SK-N-SH treated with all-trans-retinoic acid at 6 μM for 48 hours (cell line): ENCODE results near the gene ABCG2.

Source experiments
- ATAC-seq: fragments of 200-7000 bp; cut with Tn5 transposase; 3 replicates; pipeline ENCODE4 v1.9.1; 2020; ENCODE audit warnings: mild to moderate bottlenecking, moderate library complexity
- ARNTL ChIP-seq: fragments of 450-650 bp; formaldehyde crosslinking; IDR thresholded peaks from 2 replicates; pipeline ENCODE4 v1.5.0; 2020; ENCODE audit warnings: low read depth, mild to moderate bottlenecking, moderate library complexity, borderline replicate concordance
- BACH2 ChIP-seq: fragments of 250-450 bp; sonication (Bioruptor Pico); IDR thresholded peaks from 2 replicates; pipeline ENCODE4 v1.9.0; 2021; ENCODE audit warnings: mild to moderate bottlenecking, borderline replicate concordance
- CSDC2 ChIP-seq: fragments of 250-450 bp; sonication (Bioruptor Pico); IDR thresholded peaks from 2 replicates; pipeline ENCODE4 v1.5.0; 2020; ENCODE audit warnings: mild to moderate bottlenecking, moderate library complexity
- ESRRG ChIP-seq: fragments of 250-450 bp; sonication (Bioruptor Pico); IDR thresholded peaks from 2 replicates; pipeline ENCODE4 v1.6.1; 2021; ENCODE audit warnings: mild to moderate bottlenecking
- GLIS3 ChIP-seq: fragments of 250-450 bp; sonication (Bioruptor Pico); IDR thresholded peaks from 2 replicates; pipeline ENCODE4 v1.5.0; 2020; ENCODE audit warnings: mild to moderate bottlenecking, moderate library complexity
- ISL1 ChIP-seq: fragments of 250-450 bp; sonication (Bioruptor Pico); IDR thresholded peaks from 2 replicates; pipeline ENCODE4 v2.1.2; 2022; ENCODE audit warnings: mild to moderate bottlenecking, moderate library complexity
- OSR1 ChIP-seq: fragments of 250-450 bp; sonication (Bioruptor Pico); IDR thresholded peaks from 2 replicates; pipeline ENCODE4 v1.8.0; 2022; ENCODE audit warnings: moderate library complexity, mild to moderate bottlenecking, inconsistent platforms
- RARB ChIP-seq: fragments of 250-450 bp; sonication (Bioruptor Pico); IDR thresholded peaks from 2 replicates; pipeline ENCODE4 v1.8.0; 2021; ENCODE audit warnings: mild to moderate bottlenecking, moderate library complexity
- SNAI2 ChIP-seq: fragments of 250-450 bp; sonication (Bioruptor Pico); IDR thresholded peaks from 2 replicates; pipeline ENCODE4 v1.5.0; 2020; ENCODE audit warnings: mild to moderate bottlenecking, moderate library complexity
- TCF4 ChIP-seq: fragments of 250-450 bp; sonication (Bioruptor Pico); IDR thresholded peaks from 2 replicates; pipeline ENCODE4 v1.8.0; 2021; ENCODE audit warnings: mild to moderate bottlenecking, moderate library complexity, borderline replicate concordance
- TOX ChIP-seq: fragments of 250-450 bp; sonication (Bioruptor Pico); IDR thresholded peaks from 2 replicates; pipeline ENCODE4 v1.8.0; 2021; ENCODE audit warnings: mild to moderate bottlenecking, moderate library complexity, borderline replicate concordance
- ZC3H10 ChIP-seq: fragments of 250-450 bp; sonication (Bioruptor Pico); IDR thresholded peaks from 2 replicates; pipeline ENCODE4 v1.5.1; 2021; ENCODE audit warnings: mild to moderate bottlenecking, moderate library complexity
- ZFP3 ChIP-seq: fragments of 250-450 bp; sonication (Bioruptor Pico); IDR thresholded peaks from 2 replicates; pipeline ENCODE4 v1.5.0; 2020; ENCODE audit warnings: mild to moderate bottlenecking, moderate library complexity
- ZFP30 ChIP-seq: fragments of 450-650 bp; formaldehyde crosslinking; IDR thresholded peaks from 2 replicates; pipeline ENCODE4 v1.5.0; 2022; ENCODE audit warnings: mild to moderate bottlenecking, moderate library complexity
- ZNF565 ChIP-seq: fragments of 450-650 bp; formaldehyde crosslinking; conservative IDR thresholded peaks from 2 replicates; pipeline ENCODE4 v1.5.0; 2020; ENCODE audit warnings: low read depth, mild to moderate bottlenecking, moderate library complexity
- ZNF70 ChIP-seq: fragments of 450-650 bp; formaldehyde crosslinking; IDR thresholded peaks from 2 replicates; pipeline ENCODE4 v1.5.0; 2020; ENCODE audit warnings: mild to moderate bottlenecking, moderate library complexity
- ZNF8 ChIP-seq: fragments of 450-650 bp; formaldehyde crosslinking; IDR thresholded peaks from 2 replicates; pipeline ENCODE4 v1.5.0; 2020; ENCODE audit warnings: mild to moderate bottlenecking, moderate library complexity
- TF ChIP-seq, protein P1 (sequence below): fragments of 250-450 bp; sonication (Bioruptor Pico); IDR thresholded peaks from 2 replicates; pipeline ENCODE4 v1.5.1; 2021; ENCODE audit warnings: mild to moderate bottlenecking, moderate library complexity
- TF ChIP-seq, protein P2 (sequence below): fragments of 250-450 bp; sonication (Bioruptor Pico); IDR thresholded peaks from 2 replicates; pipeline ENCODE4 v1.8.0; 2021; ENCODE audit warnings: low read depth, mild to moderate bottlenecking, moderate library complexity, borderline replicate concordance
- TF ChIP-seq, protein P3 (sequence below): fragments of 250-450 bp; sonication (Bioruptor Pico); IDR thresholded peaks from 2 replicates; pipeline ENCODE4 v1.5.0; 2020; ENCODE audit warnings: mild to moderate bottlenecking, moderate library complexity
- TF ChIP-seq, protein P4 (sequence below): fragments of 250-450 bp; sonication (Bioruptor Pico); IDR thresholded peaks from 2 replicates; pipeline ENCODE4 v1.5.1; 2020; ENCODE audit warnings: low read depth, mild to moderate bottlenecking, moderate library complexity
- TF ChIP-seq, protein P5 (sequence below): fragments of 250-450 bp; sonication (Bioruptor Pico); IDR thresholded peaks from 2 replicates; pipeline ENCODE4 v1.8.0; 2020; ENCODE audit warnings: mild to moderate bottlenecking, moderate library complexity, borderline replicate concordance

ABCG2 gene

DNA sequence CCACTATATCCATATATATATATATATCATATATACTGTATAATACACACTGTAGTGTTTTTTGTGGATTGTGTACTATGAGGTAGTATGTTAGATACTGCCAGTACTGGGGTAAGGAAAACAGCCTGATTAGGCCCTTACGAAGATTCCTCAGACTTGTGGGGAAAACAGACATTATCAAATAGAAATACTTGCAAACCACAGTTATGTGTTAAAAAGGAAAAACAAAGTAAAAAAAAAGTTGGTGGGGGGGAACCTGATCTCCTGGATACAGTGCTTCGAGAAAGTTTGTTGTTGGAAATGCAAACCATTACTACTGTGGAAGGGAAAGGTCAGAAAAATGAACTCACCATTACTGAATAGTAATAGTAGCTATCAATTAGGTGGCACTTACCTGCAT is 98.0 kb downstream of the ABCG2 start:
- TF ChIP-seq, protein P1, sequence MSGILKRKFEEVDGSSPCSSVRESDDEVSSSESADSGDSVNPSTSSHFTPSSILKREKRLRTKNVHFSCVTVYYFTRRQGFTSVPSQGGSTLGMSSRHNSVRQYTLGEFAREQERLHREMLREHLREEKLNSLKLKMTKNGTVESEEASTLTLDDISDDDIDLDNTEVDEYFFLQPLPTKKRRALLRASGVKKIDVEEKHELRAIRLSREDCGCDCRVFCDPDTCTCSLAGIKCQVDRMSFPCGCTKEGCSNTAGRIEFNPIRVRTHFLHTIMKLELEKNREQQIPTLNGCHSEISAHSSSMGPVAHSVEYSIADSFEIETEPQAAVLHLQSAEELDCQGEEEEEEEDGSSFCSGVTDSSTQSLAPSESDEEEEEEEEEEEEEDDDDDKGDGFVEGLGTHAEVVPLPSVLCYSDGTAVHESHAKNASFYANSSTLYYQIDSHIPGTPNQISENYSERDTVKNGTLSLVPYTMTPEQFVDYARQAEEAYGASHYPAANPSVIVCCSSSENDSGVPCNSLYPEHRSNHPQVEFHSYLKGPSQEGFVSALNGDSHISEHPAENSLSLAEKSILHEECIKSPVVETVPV (CRISPR knock-in tag), result no peak
- TF ChIP-seq GLIS3 (no peak), BACH2 (no peak), SNAI2 (CRISPR knock-in tag) (no peak), ARNTL (no peak), OSR1 (CRISPR knock-in tag) (no peak), ZFP30 (CRISPR knock-in tag) (no peak), ISL1 (CRISPR knock-in tag) (no peak)
- TF ChIP-seq, protein P2, sequence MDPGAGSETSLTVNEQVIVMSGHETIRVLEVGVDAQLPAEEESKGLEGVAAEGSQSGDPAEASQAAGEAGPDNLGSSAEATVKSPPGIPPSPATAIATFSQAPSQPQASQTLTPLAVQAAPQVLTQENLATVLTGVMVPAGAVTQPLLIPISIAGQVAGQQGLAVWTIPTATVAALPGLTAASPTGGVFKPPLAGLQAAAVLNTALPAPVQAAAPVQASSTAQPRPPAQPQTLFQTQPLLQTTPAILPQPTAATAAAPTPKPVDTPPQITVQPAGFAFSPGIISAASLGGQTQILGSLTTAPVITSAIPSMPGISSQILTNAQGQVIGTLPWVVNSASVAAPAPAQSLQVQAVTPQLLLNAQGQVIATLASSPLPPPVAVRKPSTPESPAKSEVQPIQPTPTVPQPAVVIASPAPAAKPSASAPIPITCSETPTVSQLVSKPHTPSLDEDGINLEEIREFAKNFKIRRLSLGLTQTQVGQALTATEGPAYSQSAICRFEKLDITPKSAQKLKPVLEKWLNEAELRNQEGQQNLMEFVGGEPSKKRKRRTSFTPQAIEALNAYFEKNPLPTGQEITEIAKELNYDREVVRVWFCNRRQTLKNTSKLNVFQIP (CRISPR knock-in tag), result no peak
- ATAC-seq, result no peak

DNA sequence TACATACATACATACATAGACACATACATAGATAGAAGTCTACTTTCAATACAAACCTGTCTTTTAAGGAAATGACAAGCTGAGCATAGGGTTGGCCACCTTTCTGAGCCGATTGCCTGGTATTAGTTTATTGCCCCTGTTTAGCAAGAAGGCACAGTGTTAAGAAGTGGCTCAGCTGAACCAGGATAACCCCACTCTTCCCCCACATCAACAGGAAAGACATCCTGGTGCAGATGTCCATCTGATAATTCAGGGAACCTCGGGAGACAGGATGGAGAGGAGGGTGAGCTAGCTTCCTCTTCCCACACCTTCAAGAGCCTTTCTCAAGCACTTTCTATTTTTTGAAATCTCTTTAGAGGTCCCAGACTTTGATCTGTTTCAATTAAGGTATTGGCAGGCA is 98.7 kb downstream of the ABCG2 start:
- no peak for ATAC-seq
- no peak for TF ChIP-seq ZNF8 (CRISPR knock-in tag)
- no peak for TF ChIP-seq ZC3H10 (CRISPR knock-in tag)
- TF ChIP-seq TOX, result no peak
- TF ChIP-seq, protein P1 (CRISPR knock-in tag), result no peak
- TF ChIP-seq ISL1 (CRISPR knock-in tag), result no peak
- TF ChIP-seq, protein P3, sequence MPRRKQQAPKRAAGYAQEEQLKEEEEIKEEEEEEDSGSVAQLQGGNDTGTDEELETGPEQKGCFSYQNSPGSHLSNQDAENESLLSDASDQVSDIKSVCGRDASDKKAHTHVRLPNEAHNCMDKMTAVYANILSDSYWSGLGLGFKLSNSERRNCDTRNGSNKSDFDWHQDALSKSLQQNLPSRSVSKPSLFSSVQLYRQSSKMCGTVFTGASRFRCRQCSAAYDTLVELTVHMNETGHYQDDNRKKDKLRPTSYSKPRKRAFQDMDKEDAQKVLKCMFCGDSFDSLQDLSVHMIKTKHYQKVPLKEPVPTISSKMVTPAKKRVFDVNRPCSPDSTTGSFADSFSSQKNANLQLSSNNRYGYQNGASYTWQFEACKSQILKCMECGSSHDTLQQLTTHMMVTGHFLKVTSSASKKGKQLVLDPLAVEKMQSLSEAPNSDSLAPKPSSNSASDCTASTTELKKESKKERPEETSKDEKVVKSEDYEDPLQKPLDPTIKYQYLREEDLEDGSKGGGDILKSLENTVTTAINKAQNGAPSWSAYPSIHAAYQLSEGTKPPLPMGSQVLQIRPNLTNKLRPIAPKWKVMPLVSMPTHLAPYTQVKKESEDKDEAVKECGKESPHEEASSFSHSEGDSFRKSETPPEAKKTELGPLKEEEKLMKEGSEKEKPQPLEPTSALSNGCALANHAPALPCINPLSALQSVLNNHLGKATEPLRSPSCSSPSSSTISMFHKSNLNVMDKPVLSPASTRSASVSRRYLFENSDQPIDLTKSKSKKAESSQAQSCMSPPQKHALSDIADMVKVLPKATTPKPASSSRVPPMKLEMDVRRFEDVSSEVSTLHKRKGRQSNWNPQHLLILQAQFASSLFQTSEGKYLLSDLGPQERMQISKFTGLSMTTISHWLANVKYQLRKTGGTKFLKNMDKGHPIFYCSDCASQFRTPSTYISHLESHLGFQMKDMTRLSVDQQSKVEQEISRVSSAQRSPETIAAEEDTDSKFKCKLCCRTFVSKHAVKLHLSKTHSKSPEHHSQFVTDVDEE (CRISPR knock-in tag), result no peak
- TF ChIP-seq TCF4 (CRISPR knock-in tag), result no peak
- TF ChIP-seq, protein P4, sequence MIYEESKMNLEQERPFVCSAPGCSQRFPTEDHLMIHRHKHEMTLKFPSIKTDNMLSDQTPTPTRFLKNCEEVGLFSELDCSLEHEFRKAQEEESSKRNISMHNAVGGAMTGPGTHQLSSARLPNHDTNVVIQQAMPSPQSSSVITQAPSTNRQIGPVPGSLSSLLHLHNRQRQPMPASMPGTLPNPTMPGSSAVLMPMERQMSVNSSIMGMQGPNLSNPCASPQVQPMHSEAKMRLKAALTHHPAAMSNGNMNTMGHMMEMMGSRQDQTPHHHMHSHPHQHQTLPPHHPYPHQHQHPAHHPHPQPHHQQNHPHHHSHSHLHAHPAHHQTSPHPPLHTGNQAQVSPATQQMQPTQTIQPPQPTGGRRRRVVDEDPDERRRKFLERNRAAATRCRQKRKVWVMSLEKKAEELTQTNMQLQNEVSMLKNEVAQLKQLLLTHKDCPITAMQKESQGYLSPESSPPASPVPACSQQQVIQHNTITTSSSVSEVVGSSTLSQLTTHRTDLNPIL (CRISPR knock-in tag), result no peak
- no peak for TF ChIP-seq CSDC2 (CRISPR knock-in tag)
- TF ChIP-seq ZFP3 (CRISPR knock-in tag), result no peak
- TF ChIP-seq GLIS3, result no peak
- no peak for TF ChIP-seq RARB
- TF ChIP-seq OSR1 (CRISPR knock-in tag), result no peak
- TF ChIP-seq ZNF70 (CRISPR knock-in tag), result no peak
- no peak for TF ChIP-seq ZNF565
- TF ChIP-seq, protein P5, sequence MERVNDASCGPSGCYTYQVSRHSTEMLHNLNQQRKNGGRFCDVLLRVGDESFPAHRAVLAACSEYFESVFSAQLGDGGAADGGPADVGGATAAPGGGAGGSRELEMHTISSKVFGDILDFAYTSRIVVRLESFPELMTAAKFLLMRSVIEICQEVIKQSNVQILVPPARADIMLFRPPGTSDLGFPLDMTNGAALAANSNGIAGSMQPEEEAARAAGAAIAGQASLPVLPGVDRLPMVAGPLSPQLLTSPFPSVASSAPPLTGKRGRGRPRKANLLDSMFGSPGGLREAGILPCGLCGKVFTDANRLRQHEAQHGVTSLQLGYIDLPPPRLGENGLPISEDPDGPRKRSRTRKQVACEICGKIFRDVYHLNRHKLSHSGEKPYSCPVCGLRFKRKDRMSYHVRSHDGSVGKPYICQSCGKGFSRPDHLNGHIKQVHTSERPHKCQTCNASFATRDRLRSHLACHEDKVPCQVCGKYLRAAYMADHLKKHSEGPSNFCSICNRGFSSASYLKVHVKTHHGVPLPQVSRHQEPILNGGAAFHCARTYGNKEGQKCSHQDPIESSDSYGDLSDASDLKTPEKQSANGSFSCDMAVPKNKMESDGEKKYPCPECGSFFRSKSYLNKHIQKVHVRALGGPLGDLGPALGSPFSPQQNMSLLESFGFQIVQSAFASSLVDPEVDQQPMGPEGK, result no peak

DNA sequence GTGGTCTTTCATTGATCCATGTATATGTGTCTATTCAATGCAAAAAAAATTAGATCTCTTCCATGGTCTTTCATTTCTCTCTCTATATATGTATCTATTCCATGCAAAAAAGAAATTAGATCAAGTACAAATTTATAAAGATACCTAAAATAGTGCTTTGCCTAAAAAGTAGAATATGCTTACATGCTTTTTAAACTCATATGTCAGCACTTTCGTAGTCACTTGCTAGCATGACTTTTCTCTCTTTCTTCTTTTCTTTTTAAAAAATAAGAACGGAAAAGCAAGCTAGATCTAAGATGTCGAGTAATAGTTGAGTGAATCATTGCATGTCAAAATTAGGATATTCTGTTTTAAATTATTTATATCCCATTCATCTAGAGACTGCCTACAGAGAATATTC is 100.1 kb downstream of the ABCG2 start:
- no peak for ATAC-seq
- no peak for TF ChIP-seq BACH2
- no peak for TF ChIP-seq CSDC2 (CRISPR knock-in tag)
- TF ChIP-seq, protein P2 (CRISPR knock-in tag), result no peak
- TF ChIP-seq, protein P5, result no peak
- TF ChIP-seq ARNTL, result no peak
- no peak for TF ChIP-seq ZNF70 (CRISPR knock-in tag)
- TF ChIP-seq TOX, result no peak
- TF ChIP-seq ZFP3 (CRISPR knock-in tag), result no peak
- no peak for TF ChIP-seq ZNF8 (CRISPR knock-in tag)
- no peak for TF ChIP-seq ESRRG (CRISPR knock-in tag)
- TF ChIP-seq, protein P1 (CRISPR knock-in tag), result no peak
- TF ChIP-seq RARB, result no peak
- no peak for TF ChIP-seq ZFP30 (CRISPR knock-in tag)
